GM23338 (cell line): ENCODE results near the gene MAN2A2. TPM values are rescaled to one million over a fixed set of nuclear protein-coding genes. Genes with fewer than 3 reads are reported as not detected.

Experiments
- ATAC-seq: fragments of 200-7000 bp; cut with Tn5 transposase; 3 replicates; pipeline ENCODE4 v1.9.1; 2020
- DNase-seq: peaks from one replicate; pipeline ENCODE4 v3.0.0-alpha.2; 2015; ENCODE audit warnings: low spot score
- H2AFZ ChIP-seq: fragments of 200-600 bp; sonication (generic); 2 replicates; pipeline ENCODE4 v1.8.0; 2016; ENCODE audit warnings: antibody characterized with exemption, mild to moderate bottlenecking, moderate library complexity
- H3F3A ChIP-seq: fragments of 200-600 bp; sonication (generic); replicated peaks from 2 replicates; pipeline ENCODE4 v1.8.0; 2017; ENCODE audit warnings: antibody characterized with exemption, mixed run types, low read depth
- H3K27ac ChIP-seq: fragments of 200-600 bp; sonication (generic); 2 replicates; pipeline ENCODE4 v1.6.1; 2016; ENCODE audit warnings: low read depth
- H3K27me3 ChIP-seq: fragments of 200-600 bp; sonication (generic); 2 replicates; pipeline ENCODE4 v1.8.0; 2016; ENCODE audit warnings: mild to moderate bottlenecking, mixed run types, moderate library complexity; ENCODE audit not compliant: insufficient read depth
- H3K36me3 ChIP-seq: fragments of 200-600 bp; sonication (generic); 2 replicates; pipeline ENCODE4 v1.8.0; 2016; ENCODE audit warnings: mild to moderate bottlenecking; ENCODE audit not compliant: insufficient read depth
- H3K4me1 ChIP-seq: fragments of 200-600 bp; sonication (generic); 2 replicates; pipeline ENCODE4 v1.8.0; 2016; ENCODE audit warnings: mild to moderate bottlenecking, moderate library complexity; ENCODE audit not compliant: insufficient read depth
- H3K4me2 ChIP-seq: fragments of 200-600 bp; sonication (generic); 2 replicates; pipeline ENCODE4 v1.7.1; 2017; ENCODE audit warnings: mixed run types
- H3K4me3 ChIP-seq: fragments of 200-600 bp; sonication (generic); 2 replicates; pipeline ENCODE4 v1.6.1; 2016; ENCODE audit warnings: mixed run types
- H3K79me2 ChIP-seq: fragments of 200-600 bp; sonication (generic); replicated peaks from 2 replicates; pipeline ENCODE4 v1.8.0; 2017; ENCODE audit warnings: mild to moderate bottlenecking; ENCODE audit not compliant: insufficient read depth
- H3K9me2 ChIP-seq: fragments of 200-600 bp; sonication (generic); 2 replicates; pipeline ENCODE4 v1.8.0; 2017; ENCODE audit not compliant: insufficient read depth
- H4K20me1 ChIP-seq: fragments of 200-600 bp; sonication (generic); replicated peaks from 2 replicates; pipeline ENCODE4 v1.8.0; 2017; ENCODE audit warnings: mild to moderate bottlenecking; ENCODE audit not compliant: insufficient read depth
- H3K27ac Mint-ChIP-seq: 2 replicates; pipeline ENCODE4 v1.8.0; 2020; ENCODE audit warnings: inconsistent platforms, mild to moderate bottlenecking, moderate library complexity, mixed read lengths
- H3K27me3 Mint-ChIP-seq: 3 replicates; pipeline ENCODE4 v1.8.0; 2022; ENCODE audit warnings: low read depth, mild to moderate bottlenecking, moderate library complexity, mixed read lengths, inconsistent platforms; ENCODE audit not compliant: insufficient read depth, poor library complexity
- H3K36me3 Mint-ChIP-seq: 3 replicates; pipeline ENCODE4 v1.8.0; 2021; ENCODE audit warnings: low read depth, mild to moderate bottlenecking, inconsistent platforms, moderate library complexity, mixed read lengths
- H3K4me1 Mint-ChIP-seq: 3 replicates; pipeline ENCODE4 v1.8.0; 2020; ENCODE audit warnings: mild to moderate bottlenecking, inconsistent platforms, mixed read lengths
- H3K4me3 Mint-ChIP-seq: 3 replicates; pipeline ENCODE4 v1.8.0; 2021; ENCODE audit warnings: moderate library complexity, mild to moderate bottlenecking, inconsistent platforms, mixed read lengths
- H3K9me3 Mint-ChIP-seq: 3 replicates; pipeline ENCODE4 v1.8.0; 2020; ENCODE audit warnings: moderate library complexity, mild to moderate bottlenecking, inconsistent platforms, mixed read lengths
- CREB1 ChIP-seq: fragments of 250-450 bp; sonication (Bioruptor Pico); IDR thresholded peaks from 2 replicates; pipeline ENCODE4 v1.5.0; 2020; ENCODE audit warnings: low read depth, mild to moderate bottlenecking, moderate library complexity
- EZH2 ChIP-seq: fragments of 200-600 bp; sonication (generic); IDR thresholded peaks from one replicate; pipeline ENCODE4 v1.8.0; 2017; ENCODE audit warnings: antibody characterized with exemption, mild to moderate bottlenecking, low read depth; ENCODE audit not compliant: unreplicated experiment
- EZH2phosphoT487 ChIP-seq: fragments of 200-600 bp; sonication (generic); IDR thresholded peaks from one replicate; pipeline ENCODE4 v1.8.1; 2018; ENCODE audit warnings: antibody characterized with exemption; ENCODE audit not compliant: unreplicated experiment
- NANOG ChIP-seq: IDR thresholded peaks from 2 replicates; pipeline ENCODE4 v1.6.1; 2016; ENCODE audit warnings: antibody characterized with exemption, borderline replicate concordance
- POLR2AphosphoS5 ChIP-seq: IDR thresholded peaks from 2 replicates; pipeline ENCODE4 v1.6.1; 2016; ENCODE audit warnings: antibody characterized with exemption, low read depth
- REST ChIP-seq: IDR thresholded peaks from one replicate; pipeline ENCODE4 v1.6.1; 2018; ENCODE audit warnings: antibody characterized with exemption; ENCODE audit not compliant: unreplicated experiment
- STAT1 ChIP-seq: IDR thresholded peaks from one replicate; pipeline ENCODE4 v1.6.1; 2016; ENCODE audit warnings: antibody characterized with exemption; ENCODE audit not compliant: unreplicated experiment
- ZNF114 ChIP-seq: fragments of 250-450 bp; sonication (Bioruptor Pico); IDR thresholded peaks from 2 replicates; pipeline ENCODE4 v1.5.0; 2020; ENCODE audit warnings: mild to moderate bottlenecking, moderate library complexity
- ZNF331 ChIP-seq: fragments of 250-450 bp; sonication (Bioruptor Pico); IDR thresholded peaks from 2 replicates; pipeline ENCODE4 v1.5.0; 2020; ENCODE audit warnings: low read depth, mild to moderate bottlenecking, moderate library complexity
- polyA plus RNA-seq: library from polyadenylated mRNA; unstranded; fragments of >200 nt; fragmentation: Nextera tagmentation; extraction: Ambion mirVana; gene quantifications from 2 replicates; pipeline ENCODE4 v1.2.1, GENCODE V29; 2016
- total RNA-seq: library from RNA; depleted of rRNA; stranded (reverse); fragments of >200 nt; shearing (Covaris generic); gene quantifications from 2 replicates; pipeline ENCODE4 v1.2.3, GENCODE V29; 2014
- TF ChIP-seq, protein P1 (sequence below): fragments of 250-450 bp; sonication (Bioruptor Pico); IDR thresholded peaks from 2 replicates; pipeline ENCODE4 v1.5.0; 2020; ENCODE audit warnings: mild to moderate bottlenecking, moderate library complexity
- TF ChIP-seq, protein P2 (sequence below): IDR thresholded peaks from 2 replicates; pipeline ENCODE4 v1.6.1; 2016; ENCODE audit warnings: antibody characterized with exemption
- TF ChIP-seq, protein P3 (sequence below), 2 experiments: fragments of 200-600 bp in 1 of 2; sonication (generic) in 1 of 2; conservative IDR thresholded peaks; 2 replicates each; pipeline versions ENCODE4 v1.5.1 to v1.6.1; 2016 to 2017; ENCODE audit warnings: antibody characterized with exemption in 2 of 2, low read depth in 2 of 2, mild to moderate bottlenecking in 2 of 2, moderate library complexity in 1 of 2

MAN2A2 gene
- total and polyA plus RNA-seq, 2 experiments from 2014 or later = 8.2 to 17.1 TPM

- Histone ChIP-seq H3K4me1 (peaks cover 3% of the 10 kb centered on the region; the same call in 1 of the 2 replicates), H2AFZ (no peak overlapping the region), H3K79me2 (no peaks in the 10 kb centered on the region), H3K4me2 (no peak overlapping the region), H3K4me3 (no peak overlapping the region), H3K27ac (no peak overlapping the region), H3F3A (0 out of 2 replicates have a peak, but pooled peaks cover 5% of the 10 kb centered on the region), H3K9me2 (no peaks in the 10 kb centered on the region), H3K36me3 (no peaks in the 10 kb centered on the region), H3K27me3 (no peaks in the 10 kb centered on the region), H4K20me1 (no peaks in the 10 kb centered on the region)
- no peak overlapping the region for H3K27ac Mint-ChIP-seq
- ATAC-seq (no peak), DNase-seq (no peak)
- no peaks in the 10 kb centered on the region for H3K9me3 Mint-ChIP-seq
- H3K4me3 Mint-ChIP-seq = no peak overlapping the region
- H3K36me3 Mint-ChIP-seq = peaks cover 3% of the 10 kb centered on the region; the same call in 2 of the 3 replicates
- no peak for TF ChIP-seq CREB1 (CRISPR knock-in tag)
- TF ChIP-seq REST = no peak
- TF ChIP-seq, protein P1, sequence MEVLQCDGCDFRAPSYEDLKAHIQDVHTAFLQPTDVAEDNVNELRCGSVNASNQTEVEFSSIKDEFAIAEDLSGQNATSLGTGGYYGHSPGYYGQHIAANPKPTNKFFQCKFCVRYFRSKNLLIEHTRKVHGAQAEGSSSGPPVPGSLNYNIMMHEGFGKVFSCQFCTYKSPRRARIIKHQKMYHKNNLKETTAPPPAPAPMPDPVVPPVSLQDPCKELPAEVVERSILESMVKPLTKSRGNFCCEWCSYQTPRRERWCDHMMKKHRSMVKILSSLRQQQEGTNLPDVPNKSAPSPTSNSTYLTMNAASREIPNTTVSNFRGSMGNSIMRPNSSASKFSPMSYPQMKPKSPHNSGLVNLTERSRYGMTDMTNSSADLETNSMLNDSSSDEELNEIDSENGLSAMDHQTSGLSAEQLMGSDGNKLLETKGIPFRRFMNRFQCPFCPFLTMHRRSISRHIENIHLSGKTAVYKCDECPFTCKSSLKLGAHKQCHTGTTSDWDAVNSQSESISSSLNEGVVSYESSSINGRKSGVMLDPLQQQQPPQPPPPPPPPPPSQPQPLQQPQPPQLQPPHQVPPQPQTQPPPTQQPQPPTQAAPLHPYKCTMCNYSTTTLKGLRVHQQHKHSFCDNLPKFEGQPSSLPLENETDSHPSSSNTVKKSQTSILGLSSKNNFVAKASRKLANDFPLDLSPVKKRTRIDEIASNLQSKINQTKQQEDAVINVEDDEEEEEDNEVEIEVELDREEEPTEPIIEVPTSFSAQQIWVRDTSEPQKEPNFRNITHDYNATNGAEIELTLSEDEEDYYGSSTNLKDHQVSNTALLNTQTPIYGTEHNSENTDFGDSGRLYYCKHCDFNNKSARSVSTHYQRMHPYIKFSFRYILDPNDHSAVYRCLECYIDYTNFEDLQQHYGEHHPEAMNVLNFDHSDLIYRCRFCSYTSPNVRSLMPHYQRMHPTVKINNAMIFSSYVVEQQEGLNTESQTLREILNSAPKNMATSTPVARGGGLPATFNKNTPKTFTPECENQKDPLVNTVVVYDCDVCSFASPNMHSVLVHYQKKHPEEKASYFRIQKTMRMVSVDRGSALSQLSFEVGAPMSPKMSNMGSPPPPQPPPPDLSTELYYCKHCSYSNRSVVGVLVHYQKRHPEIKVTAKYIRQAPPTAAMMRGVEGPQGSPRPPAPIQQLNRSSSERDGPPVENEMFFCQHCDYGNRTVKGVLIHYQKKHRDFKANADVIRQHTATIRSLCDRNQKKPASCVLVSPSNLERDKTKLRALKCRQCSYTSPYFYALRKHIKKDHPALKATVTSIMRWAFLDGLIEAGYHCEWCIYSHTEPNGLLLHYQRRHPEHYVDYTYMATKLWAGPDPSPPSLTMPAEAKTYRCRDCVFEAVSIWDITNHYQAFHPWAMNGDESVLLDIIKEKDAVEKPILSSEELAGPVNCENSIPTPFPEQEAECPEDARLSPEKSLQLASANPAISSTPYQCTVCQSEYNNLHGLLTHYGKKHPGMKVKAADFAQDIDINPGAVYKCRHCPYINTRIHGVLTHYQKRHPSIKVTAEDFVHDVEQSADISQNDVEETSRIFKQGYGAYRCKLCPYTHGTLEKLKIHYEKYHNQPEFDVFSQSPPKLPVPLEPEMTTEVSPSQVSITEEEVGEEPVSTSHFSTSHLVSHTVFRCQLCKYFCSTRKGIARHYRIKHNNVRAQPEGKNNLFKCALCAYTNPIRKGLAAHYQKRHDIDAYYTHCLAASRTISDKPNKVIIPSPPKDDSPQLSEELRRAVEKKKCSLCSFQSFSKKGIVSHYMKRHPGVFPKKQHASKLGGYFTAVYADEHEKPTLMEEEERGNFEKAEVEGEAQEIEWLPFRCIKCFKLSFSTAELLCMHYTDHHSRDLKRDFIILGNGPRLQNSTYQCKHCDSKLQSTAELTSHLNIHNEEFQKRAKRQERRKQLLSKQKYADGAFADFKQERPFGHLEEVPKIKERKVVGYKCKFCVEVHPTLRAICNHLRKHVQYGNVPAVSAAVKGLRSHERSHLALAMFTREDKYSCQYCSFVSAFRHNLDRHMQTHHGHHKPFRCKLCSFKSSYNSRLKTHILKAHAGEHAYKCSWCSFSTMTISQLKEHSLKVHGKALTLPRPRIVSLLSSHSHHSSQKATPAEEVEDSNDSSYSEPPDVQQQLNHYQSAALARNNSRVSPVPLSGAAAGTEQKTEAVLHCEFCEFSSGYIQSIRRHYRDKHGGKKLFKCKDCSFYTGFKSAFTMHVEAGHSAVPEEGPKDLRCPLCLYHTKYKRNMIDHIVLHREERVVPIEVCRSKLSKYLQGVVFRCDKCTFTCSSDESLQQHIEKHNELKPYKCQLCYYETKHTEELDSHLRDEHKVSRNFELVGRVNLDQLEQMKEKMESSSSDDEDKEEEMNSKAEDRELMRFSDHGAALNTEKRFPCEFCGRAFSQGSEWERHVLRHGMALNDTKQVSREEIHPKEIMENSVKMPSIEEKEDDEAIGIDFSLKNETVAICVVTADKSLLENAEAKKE (CRISPR knock-in tag) = no peak
- TF ChIP-seq STAT1 = no peak
- TF ChIP-seq ZNF331 (CRISPR knock-in tag) = no peak
- TF ChIP-seq, protein P2, sequence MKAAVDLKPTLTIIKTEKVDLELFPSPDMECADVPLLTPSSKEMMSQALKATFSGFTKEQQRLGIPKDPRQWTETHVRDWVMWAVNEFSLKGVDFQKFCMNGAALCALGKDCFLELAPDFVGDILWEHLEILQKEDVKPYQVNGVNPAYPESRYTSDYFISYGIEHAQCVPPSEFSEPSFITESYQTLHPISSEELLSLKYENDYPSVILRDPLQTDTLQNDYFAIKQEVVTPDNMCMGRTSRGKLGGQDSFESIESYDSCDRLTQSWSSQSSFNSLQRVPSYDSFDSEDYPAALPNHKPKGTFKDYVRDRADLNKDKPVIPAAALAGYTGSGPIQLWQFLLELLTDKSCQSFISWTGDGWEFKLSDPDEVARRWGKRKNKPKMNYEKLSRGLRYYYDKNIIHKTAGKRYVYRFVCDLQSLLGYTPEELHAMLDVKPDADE = no peak
- no peak for TF ChIP-seq POLR2AphosphoS5
- no peak for TF ChIP-seq EZH2
- TF ChIP-seq EZH2phosphoT487 = no peak
- no peak for TF ChIP-seq NANOG
- TF ChIP-seq, protein P3, sequence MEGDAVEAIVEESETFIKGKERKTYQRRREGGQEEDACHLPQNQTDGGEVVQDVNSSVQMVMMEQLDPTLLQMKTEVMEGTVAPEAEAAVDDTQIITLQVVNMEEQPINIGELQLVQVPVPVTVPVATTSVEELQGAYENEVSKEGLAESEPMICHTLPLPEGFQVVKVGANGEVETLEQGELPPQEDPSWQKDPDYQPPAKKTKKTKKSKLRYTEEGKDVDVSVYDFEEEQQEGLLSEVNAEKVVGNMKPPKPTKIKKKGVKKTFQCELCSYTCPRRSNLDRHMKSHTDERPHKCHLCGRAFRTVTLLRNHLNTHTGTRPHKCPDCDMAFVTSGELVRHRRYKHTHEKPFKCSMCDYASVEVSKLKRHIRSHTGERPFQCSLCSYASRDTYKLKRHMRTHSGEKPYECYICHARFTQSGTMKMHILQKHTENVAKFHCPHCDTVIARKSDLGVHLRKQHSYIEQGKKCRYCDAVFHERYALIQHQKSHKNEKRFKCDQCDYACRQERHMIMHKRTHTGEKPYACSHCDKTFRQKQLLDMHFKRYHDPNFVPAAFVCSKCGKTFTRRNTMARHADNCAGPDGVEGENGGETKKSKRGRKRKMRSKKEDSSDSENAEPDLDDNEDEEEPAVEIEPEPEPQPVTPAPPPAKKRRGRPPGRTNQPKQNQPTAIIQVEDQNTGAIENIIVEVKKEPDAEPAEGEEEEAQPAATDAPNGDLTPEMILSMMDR (conservative IDR thresholded peaks at IDR 0.05; ENCODE audit: low read depth in 2 of 2) = no peak
- no peak for TF ChIP-seq ZNF114 (CRISPR knock-in tag)
- peaks cover 14% of the 10 kb centered on the region for H3K4me1 Mint-ChIP-seq
- peaks cover 10% of the 10 kb centered on the region for H3K27me3 Mint-ChIP-seq
Measured at GRCh38 chr15:90889313-90889730, 13.8 kb upstream of the MAN2A2 start.
